NB4 (cell line): Measurements from ENCODE around the gene TRIM28.
A peak's percentile ranks its signal among the peaks of the same experiment; 100 is the strongest.

ENCODE experiments used
- DNase-seq: peaks from one replicate; pipeline ENCODE4 v3.0.0; 2010; ENCODE audit warnings: low read depth
- H3K4me3 ChIP-seq: one replicate; pipeline ENCODE4 v1.5.1; 2011; ENCODE audit warnings: mild to moderate bottlenecking, low read depth, low read length, moderate library complexity
- MYC ChIP-seq: IDR thresholded peaks from 2 replicates; pipeline ENCODE4 v1.6.1; 2011; ENCODE audit warnings: low read depth, low read length
- POLR2A ChIP-seq: IDR thresholded peaks from 2 replicates; pipeline ENCODE4 v1.6.1; 2011; ENCODE audit warnings: mild to moderate bottlenecking; ENCODE audit not compliant: insufficient read length; ENCODE audit errors: extremely low read depth
- TF ChIP-seq, protein P1 (sequence below): IDR thresholded peaks from one replicate; pipeline ENCODE4 v1.5.1; 2012; ENCODE audit warnings: low read depth, low read length
- TF ChIP-seq, protein P2 (sequence below): IDR thresholded peaks from 2 replicates; pipeline ENCODE4 v1.6.1; 2011; ENCODE audit warnings: low read depth, low read length

The TRIM28 gene

DNA sequence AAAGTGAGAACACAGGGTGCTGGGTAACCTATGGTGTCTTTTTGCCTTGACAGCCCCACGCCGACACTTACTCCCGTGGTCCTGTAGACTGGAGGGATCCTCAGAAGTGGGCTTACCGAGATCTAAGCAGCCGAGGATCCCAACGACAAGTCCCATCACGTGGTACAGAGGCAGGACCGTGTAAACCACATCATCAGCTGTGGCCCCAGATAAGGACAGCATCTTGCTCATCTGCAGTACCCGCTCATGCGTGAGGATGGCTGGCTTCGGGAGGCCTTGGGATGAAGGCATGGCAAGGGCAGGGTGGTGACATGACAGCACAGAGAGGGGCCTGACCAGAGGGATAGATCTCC, 34.2 kb upstream of the TRIM28 start:
- no peak overlapping the region for H3K4me3 ChIP-seq
- DNase-seq, result no peak
- TF ChIP-seq, protein P1, sequence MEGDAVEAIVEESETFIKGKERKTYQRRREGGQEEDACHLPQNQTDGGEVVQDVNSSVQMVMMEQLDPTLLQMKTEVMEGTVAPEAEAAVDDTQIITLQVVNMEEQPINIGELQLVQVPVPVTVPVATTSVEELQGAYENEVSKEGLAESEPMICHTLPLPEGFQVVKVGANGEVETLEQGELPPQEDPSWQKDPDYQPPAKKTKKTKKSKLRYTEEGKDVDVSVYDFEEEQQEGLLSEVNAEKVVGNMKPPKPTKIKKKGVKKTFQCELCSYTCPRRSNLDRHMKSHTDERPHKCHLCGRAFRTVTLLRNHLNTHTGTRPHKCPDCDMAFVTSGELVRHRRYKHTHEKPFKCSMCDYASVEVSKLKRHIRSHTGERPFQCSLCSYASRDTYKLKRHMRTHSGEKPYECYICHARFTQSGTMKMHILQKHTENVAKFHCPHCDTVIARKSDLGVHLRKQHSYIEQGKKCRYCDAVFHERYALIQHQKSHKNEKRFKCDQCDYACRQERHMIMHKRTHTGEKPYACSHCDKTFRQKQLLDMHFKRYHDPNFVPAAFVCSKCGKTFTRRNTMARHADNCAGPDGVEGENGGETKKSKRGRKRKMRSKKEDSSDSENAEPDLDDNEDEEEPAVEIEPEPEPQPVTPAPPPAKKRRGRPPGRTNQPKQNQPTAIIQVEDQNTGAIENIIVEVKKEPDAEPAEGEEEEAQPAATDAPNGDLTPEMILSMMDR, result no peak
- TF ChIP-seq POLR2A, result no peak
- TF ChIP-seq, protein P2, sequence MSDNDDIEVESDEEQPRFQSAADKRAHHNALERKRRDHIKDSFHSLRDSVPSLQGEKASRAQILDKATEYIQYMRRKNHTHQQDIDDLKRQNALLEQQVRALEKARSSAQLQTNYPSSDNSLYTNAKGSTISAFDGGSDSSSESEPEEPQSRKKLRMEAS, result no peak
- TF ChIP-seq MYC, result no peak

DNA sequence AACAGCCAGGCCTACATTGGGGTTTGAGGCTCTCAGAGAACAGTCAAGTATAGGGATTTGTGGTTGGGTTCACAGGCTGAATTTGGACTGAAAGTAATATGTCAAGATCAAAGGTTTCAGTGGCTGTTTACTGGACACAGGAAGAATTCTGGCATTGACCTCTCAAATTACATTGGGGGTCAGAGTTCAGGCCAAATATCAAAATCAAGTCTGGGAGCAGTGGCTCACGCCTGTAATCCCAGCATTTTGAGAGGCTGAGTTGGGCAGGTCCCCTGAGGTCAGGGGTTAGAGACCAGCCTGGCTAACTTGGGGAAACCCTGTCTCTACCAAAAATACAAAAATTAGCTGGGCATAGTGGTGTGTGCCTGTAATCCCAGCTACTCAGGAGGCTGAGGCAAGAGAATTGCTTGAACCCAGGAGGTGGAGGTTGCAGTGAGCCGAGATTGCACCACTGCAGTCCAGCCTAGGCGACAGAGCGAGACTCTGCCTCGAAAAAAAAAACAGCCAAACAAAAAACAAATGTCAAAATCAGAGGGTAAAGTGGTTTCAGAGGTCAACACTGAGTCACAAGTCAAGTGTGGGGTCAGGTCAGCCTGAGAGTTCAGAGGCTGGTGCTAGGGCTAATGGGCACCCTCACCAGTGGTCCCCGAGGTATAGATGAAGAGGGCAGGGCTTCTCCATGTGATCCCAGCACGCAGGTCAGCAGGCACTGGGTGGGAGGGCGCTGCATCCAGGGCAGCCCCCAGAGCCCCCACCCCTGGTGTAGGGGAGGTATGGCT, 33.6 kb upstream of the TRIM28 start:
- no peak overlapping the region for H3K4me3 ChIP-seq
- no peak for TF ChIP-seq POLR2A
- TF ChIP-seq, protein P1, result no peak
- no peak for TF ChIP-seq MYC
- TF ChIP-seq, protein P2, result no peak
- no peak for DNase-seq

DNA sequence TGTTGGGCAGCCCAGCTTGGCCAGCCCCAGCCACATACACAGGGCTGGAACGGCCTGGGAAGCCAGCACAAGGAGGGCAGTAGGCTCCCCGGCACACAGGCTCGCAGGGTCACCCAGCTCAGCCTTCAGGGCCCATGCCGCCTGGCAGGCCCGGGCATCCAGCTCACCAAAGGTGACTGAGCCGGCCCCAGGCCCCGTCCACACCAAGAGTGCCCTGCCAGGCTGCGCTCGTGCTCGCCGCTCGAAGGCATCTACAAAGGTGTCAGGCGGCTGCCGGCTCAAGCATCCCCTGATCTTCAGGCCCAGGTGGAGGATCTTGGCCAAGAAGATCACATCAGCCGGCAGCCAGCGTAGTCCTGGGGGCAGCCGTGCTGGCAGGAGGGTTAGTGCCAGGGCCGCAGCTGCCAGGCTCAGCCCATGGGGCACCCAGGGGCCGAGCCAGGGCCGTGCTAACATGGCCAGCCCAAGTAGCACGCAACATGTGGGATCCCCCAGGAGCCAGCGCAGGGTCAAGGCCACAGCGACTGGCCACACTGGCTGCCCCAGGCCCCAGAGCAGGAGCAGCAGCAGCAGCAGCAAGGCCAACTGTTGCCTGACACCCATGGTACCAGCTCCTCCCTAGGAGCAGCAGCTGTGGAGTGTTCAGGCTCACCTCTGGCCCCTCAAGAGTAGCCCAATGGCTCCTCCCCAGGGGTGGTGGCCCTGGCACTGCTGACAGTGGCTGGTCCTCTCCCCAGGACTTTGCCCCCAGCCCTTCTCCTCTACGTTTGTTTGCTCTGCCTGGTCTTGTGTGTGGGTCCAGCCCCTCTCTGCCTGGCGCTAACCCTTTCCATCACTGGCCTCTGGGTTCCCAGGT, 32.3 kb upstream of the TRIM28 start, which contains the start of gene SLC27A5:
TSS of gene SLC27A5 (minus strand) at position 640 of the 856 bp plus-strand sequence. CDS start at position 603, 37 bp downstream.
- no peak for DNase-seq
- no peak within 1 kb of the TSS for H3K4me3 ChIP-seq
- no peak for TF ChIP-seq POLR2A
- TF ChIP-seq, protein P1, result no peak
- TF ChIP-seq, protein P2, result no peak
- TF ChIP-seq MYC, result no peak

DNA sequence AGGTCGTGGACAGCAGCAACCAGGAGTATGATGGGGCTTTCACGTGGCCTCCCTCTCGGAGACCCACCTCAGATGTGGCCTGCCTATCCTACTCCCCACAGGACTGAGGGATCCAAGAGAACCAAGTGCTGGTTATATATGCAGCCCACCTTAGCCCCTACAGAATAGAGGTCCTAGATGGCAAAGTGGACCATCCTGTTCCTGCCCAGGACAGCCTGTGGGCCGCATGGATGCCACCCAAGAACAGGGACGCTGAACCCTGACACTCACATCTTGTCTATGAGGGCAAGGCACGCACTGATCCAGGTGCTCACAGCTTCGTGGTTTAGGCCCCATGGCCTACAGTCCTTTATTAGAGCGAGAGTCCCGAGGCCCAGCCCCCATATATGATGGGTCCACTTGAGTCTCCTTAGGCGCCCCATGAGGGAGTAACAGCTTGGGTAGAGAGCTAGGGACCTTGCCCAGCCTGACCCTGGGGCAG, 30.6 kb upstream of the TRIM28 start:
- H3K4me3 ChIP-seq, result no peak overlapping the region
- TF ChIP-seq POLR2A (no peak), MYC (no peak; the same call in 1 of the 2 replicates)
- TF ChIP-seq, protein P1, result no peak
- TF ChIP-seq, protein P2, result no peak
- DNase-seq, result no peak

DNA sequence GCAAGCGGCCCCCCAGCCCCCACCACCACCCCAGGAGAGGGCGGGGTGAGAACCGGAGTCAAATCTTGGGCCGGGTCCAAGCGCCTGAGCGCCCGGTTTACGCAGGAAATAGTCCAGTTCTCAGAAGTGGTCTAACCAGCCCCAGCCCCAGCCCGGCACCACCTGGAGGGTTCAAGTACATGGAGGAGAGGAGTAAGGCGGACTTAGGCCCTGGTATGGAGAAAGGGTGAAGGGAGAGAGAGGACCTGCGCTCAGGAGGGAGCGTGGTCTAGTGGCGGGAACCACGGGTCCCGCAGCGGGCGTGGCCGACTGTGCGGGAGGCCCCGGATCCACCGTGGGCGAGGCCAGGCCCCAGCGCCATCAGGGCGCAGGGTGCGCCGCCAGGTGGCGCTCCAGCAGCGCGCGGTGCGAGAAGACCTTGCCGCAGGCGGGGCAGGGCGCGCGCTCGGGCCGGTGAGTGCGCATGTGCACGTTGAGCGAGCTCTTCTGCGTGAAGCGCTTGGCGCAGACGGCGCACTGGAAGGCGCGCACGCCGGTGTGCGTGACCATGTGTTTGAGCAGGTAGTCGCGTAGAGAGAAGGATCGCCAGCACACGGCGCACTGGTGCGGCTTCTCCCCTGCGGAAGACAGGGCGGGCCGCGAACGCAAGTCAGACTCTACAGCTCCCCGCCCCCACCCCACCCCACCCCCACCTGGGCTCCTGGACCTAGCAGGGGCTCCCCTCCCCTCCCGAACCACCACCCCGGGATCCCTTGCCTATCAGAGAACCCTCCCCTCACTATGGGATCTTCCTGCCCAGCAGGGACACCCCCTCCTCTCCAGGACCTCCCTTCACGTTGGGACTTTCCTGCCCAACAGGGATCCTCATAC, 29.9 kb upstream of the TRIM28 start:
- H3K4me3 ChIP-seq, result peak overlapping the region; percentile 91
- TF ChIP-seq, protein P1, result peak; percentile 73
- TF ChIP-seq MYC, result peak; percentile 97
- peak; percentile 88 for TF ChIP-seq POLR2A
- TF ChIP-seq, protein P2, result peak; percentile 97

More for the DNA sequence above, 29.9 kb upstream of the TRIM28 start:
- peak; percentile 96 for DNase-seq
